DND-41 (cell line): ENCODE results near the gene FER1L5.

Experiments used
- ATAC-seq: fragments of 200-7000 bp; cut with Tn5 transposase; 3 replicates; pipeline ENCODE4 v1.9.1; 2021; ENCODE audit warnings: low read depth; ENCODE audit not compliant: insufficient read depth
- DNase-seq: peaks from one replicate; pipeline ENCODE4 v3.0.0-alpha.2; 2020
- H2AFZ ChIP-seq: 2 replicates; pipeline ENCODE4 v1.6.0; 2012; ENCODE audit warnings: low read depth, low read length
- H3K27ac ChIP-seq: 2 replicates; pipeline ENCODE4 v1.5.1; 2012; ENCODE audit warnings: low read length, inconsistent platforms
- H3K27me3 ChIP-seq: fragments of 200-600 bp; sonication (generic); 2 replicates; pipeline ENCODE4 v1.6.0; 2012; ENCODE audit warnings: low read length, mild to moderate bottlenecking, inconsistent platforms; ENCODE audit not compliant: insufficient read depth, poor library complexity
- H3K36me3 ChIP-seq: 2 replicates; pipeline ENCODE4 v1.5.1; 2012; ENCODE audit warnings: low read length, inconsistent platforms; ENCODE audit not compliant: insufficient read depth
- H3K4me1 ChIP-seq: 2 replicates; pipeline ENCODE4 v1.5.1; 2012; ENCODE audit warnings: mild to moderate bottlenecking, low read length; ENCODE audit not compliant: insufficient read depth
- H3K4me2 ChIP-seq: 2 replicates; pipeline ENCODE4 v1.6.0; 2012; ENCODE audit warnings: mild to moderate bottlenecking, moderate library complexity, low read length, inconsistent platforms; ENCODE audit not compliant: insufficient read depth
- H3K4me3 ChIP-seq, 2 experiments: fragments of 200-600 bp in 1 of 2; shearing (Covaris generic) in 1 of 2; 2 replicates each; pipeline ENCODE4 v1.5.1; 2012 to 2016; ENCODE audit warnings: inconsistent platforms in 2 of 2, low read length in 2 of 2, mild to moderate bottlenecking in 2 of 2, low read depth in 1 of 2, moderate library complexity in 1 of 2
- H3K79me2 ChIP-seq: 2 replicates; pipeline ENCODE4 v1.6.0; 2012; ENCODE audit warnings: low read length, inconsistent platforms; ENCODE audit not compliant: insufficient read depth
- H3K9ac ChIP-seq: 2 replicates; pipeline ENCODE4 v1.6.0; 2012; ENCODE audit warnings: low read depth, mild to moderate bottlenecking, inconsistent platforms, low read length, moderate library complexity
- H3K9me3 ChIP-seq: 2 replicates; pipeline ENCODE4 v1.5.1; 2012; ENCODE audit warnings: low read length, moderate library complexity, mild to moderate bottlenecking, inconsistent platforms; ENCODE audit not compliant: insufficient read depth, severe bottlenecking
- H4K20me1 ChIP-seq: 2 replicates; pipeline ENCODE4 v1.6.0; 2012; ENCODE audit warnings: low read length; ENCODE audit not compliant: insufficient read depth
- EZH2 ChIP-seq: IDR thresholded peaks from 3 replicates; pipeline ENCODE4 v1.6.1; 2012; ENCODE audit warnings: borderline replicate concordance, low read depth, mild to moderate bottlenecking, moderate library complexity, low read length, inconsistent platforms; ENCODE audit not compliant: severe bottlenecking
- TF ChIP-seq, protein P1 (sequence below): IDR thresholded peaks from 2 replicates; pipeline ENCODE4 v1.5.1; 2012; ENCODE audit warnings: borderline replicate concordance, low read length, moderate library complexity, mild to moderate bottlenecking; ENCODE audit not compliant: poor library complexity, severe bottlenecking; ENCODE audit errors: extremely low read depth

Gene FER1L5

DNA sequence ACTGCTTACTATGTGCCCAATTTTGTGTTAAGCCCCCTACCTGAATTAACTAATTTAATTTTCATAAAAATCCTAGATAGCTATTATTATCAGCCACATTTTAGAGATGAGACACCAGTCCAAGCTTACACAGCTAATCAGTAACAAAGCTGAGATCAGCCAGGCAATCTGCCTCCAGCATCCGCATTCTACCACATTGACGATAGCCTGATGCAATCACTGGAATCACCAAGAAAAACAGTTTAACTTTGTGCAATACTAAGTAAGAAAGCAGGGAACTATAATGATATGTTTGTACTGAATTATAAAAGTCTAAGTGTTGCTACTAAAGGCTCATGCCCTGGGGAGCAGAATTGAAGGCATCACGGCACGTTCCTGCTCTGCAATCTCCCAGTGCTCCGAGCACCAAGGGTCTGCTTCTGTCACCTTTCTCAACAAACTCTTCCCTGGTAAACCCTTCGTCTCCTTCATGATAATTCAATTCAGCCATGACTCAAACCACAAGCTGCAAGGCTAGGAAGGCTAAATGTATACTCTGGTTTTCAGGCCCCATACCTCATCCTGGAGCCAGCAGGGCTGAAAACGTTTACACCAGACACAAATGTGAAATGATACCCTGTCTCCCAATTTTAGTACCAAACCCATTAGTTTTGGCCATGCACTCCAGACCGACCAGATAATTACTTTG lies 23.8 kb upstream of the FER1L5 start:
- Histone ChIP-seq H3K36me3 (peaks cover 78% of the 10 kb centered on the region), H3K79me2 (peaks cover 14% of the 10 kb centered on the region), H2AFZ (no peak overlapping the region), H3K9ac (no peak overlapping the region), H3K4me1 (no peaks in the 10 kb centered on the region), H3K9me3 (no peaks in the 10 kb centered on the region), H4K20me1 (peaks cover 10% of the 10 kb centered on the region; the same call in 1 of the 2 replicates), H3K4me3 (no peak overlapping the region), H3K27ac (no peak overlapping the region), H3K27me3 (no peaks in the 10 kb centered on the region), H3K4me2 (no peak overlapping the region)
- no peak for ATAC-seq
- TF ChIP-seq EZH2 = no peak
- TF ChIP-seq, protein P1, sequence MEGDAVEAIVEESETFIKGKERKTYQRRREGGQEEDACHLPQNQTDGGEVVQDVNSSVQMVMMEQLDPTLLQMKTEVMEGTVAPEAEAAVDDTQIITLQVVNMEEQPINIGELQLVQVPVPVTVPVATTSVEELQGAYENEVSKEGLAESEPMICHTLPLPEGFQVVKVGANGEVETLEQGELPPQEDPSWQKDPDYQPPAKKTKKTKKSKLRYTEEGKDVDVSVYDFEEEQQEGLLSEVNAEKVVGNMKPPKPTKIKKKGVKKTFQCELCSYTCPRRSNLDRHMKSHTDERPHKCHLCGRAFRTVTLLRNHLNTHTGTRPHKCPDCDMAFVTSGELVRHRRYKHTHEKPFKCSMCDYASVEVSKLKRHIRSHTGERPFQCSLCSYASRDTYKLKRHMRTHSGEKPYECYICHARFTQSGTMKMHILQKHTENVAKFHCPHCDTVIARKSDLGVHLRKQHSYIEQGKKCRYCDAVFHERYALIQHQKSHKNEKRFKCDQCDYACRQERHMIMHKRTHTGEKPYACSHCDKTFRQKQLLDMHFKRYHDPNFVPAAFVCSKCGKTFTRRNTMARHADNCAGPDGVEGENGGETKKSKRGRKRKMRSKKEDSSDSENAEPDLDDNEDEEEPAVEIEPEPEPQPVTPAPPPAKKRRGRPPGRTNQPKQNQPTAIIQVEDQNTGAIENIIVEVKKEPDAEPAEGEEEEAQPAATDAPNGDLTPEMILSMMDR = no peak
- no peak for DNase-seq

DNA sequence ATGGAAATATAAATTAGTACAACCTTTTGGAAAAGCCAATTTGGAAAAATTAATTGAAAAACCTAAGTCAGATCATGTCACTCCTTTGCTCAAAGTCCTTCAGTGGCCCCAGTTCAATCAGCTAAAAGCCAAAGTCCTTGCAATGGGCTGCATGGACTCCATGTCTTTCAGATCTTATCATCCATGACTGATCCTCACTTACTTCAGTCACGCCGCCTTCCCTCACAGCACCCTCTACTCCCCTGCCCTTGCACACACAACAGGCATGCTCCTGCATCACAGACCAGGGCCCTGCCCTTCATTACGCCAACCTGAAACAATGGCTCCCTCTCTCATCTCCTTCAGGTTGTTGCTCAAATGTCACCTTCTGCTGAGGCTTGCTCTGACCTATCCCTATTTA lies 20.0 kb upstream of the FER1L5 start:
- H3K9me3 ChIP-seq = no peaks in the 10 kb centered on the region
- H3K79me2 ChIP-seq = peaks cover 27% of the 10 kb centered on the region
- DNase-seq = no peak
- no peak overlapping the region for H3K27ac ChIP-seq
- no peak overlapping the region for H3K4me3 ChIP-seq
- no peak for ATAC-seq
- H3K4me1 ChIP-seq = no peaks in the 10 kb centered on the region
- H3K4me2 ChIP-seq = no peak overlapping the region
- H3K36me3 ChIP-seq = peaks cover 74% of the 10 kb centered on the region
- H2AFZ ChIP-seq = no peak overlapping the region
- H3K27me3 ChIP-seq = no peaks in the 10 kb centered on the region
- H4K20me1 ChIP-seq = peaks cover 5% of the 10 kb centered on the region; the same call in 1 of the 2 replicates
- H3K9ac ChIP-seq = no peak overlapping the region
- TF ChIP-seq EZH2 = no peak
- TF ChIP-seq, protein P1 = no peak

DNA sequence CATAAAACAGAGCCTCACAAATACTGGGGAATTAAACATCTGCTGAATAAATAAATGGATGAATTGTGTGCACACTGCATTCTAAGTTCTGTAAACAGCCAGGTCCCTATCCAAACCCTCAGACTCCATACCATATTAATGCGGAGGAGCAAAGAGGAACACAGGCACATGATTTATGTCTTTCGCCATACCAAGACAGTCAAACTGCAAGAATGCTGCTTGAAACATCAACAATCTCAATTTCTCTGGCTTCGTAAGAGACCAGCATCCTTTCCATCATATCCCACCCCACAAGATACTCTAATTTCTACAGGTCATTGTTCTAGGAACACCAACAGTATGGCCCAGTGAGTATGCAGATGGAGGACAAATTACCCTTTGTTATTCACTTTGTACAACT lies 19.4 kb upstream of the FER1L5 start:
- ATAC-seq (no peak), DNase-seq (no peak)
- Histone ChIP-seq H3K9ac (no peak overlapping the region), H3K36me3 (peaks cover 74% of the 10 kb centered on the region), H3K27ac (no peak overlapping the region), H2AFZ (no peak overlapping the region), H4K20me1 (peaks cover 5% of the 10 kb centered on the region; the same call in 1 of the 2 replicates), H3K9me3 (no peaks in the 10 kb centered on the region), H3K4me1 (no peaks in the 10 kb centered on the region), H3K4me3 (no peak overlapping the region), H3K4me2 (no peak overlapping the region), H3K79me2 (peaks cover 33% of the 10 kb centered on the region), H3K27me3 (no peaks in the 10 kb centered on the region)
- no peak for TF ChIP-seq EZH2
- TF ChIP-seq, protein P1 = no peak
